Activated CD4-positive, alpha-beta T cell treated with anti-CD3 and anti-CD28 coated beads, Interleukin-10, Interleukin-2, amounts not matched to agents 100 ng/mL and 50 ng/mL, durations not matched to agents 16 hours and 8 hours (primary cell): ENCODE results near the gene B3GNT5.
"Not testable (repeated sequence)": the region's sequence is repeated elsewhere in the genome, so short reads cannot be mapped to it uniquely, and the experiment has no call there.

Source experiments
- DNase-seq: peaks from one replicate; pipeline ENCODE4 v3.0.0-alpha.2; 2020

B3GNT5 gene

GRCh38 chr3:183252973-183253527 lies at the start of gene B3GNT5:
Gene B3GNT5 (plus strand): TSS chr3:183253253. CDS start chr3:183269799, 16,546 bp downstream.
- DNase-seq: peak; percentile 23

GRCh38 chr3:183203670-183204069 lies 49.4 kb upstream of the B3GNT5 start:
- no peak for DNase-seq

GRCh38 chr3:183208260-183208659 lies 44.8 kb upstream of the B3GNT5 start:
- DNase-seq: no peak

- DNase-seq: no peak
Observed at GRCh38 chr3:183208800-183209199, 44.3 kb upstream of the B3GNT5 start.

- no peak for DNase-seq
Observed at GRCh38 chr3:183210341-183210740, 42.7 kb upstream of the B3GNT5 start.

- no peak for DNase-seq
Observed at GRCh38 chr3:183210862-183211341, 42.2 kb upstream of the B3GNT5 start.

GRCh38 chr3:183211352-183211751 lies 41.7 kb upstream of the B3GNT5 start:
- DNase-seq: no peak

GRCh38 chr3:183212096-183212495 lies 41.0 kb upstream of the B3GNT5 start:
- no peak for DNase-seq

- no peak for DNase-seq
Observed at GRCh38 chr3:183212565-183212964, 40.5 kb upstream of the B3GNT5 start.

GRCh38 chr3:183213415-183214276 lies 39.4 kb upstream of the B3GNT5 start:
- DNase-seq: no peak

- DNase-seq: no peak
Observed at GRCh38 chr3:183214277-183214612, 38.8 kb upstream of the B3GNT5 start.

- no peak for DNase-seq
Observed at GRCh38 chr3:183215591-183216202, 37.4 kb upstream of the B3GNT5 start.

GRCh38 chr3:183217548-183218332 lies 35.3 kb upstream of the B3GNT5 start:
- DNase-seq: no peak

- no peak for DNase-seq
Observed at GRCh38 chr3:183218826-183219225, 34.2 kb upstream of the B3GNT5 start.

- no peak for DNase-seq
Observed at GRCh38 chr3:183220828-183221227, 32.2 kb upstream of the B3GNT5 start.

GRCh38 chr3:183222631-183223235 lies 30.3 kb upstream of the B3GNT5 start:
- DNase-seq: no peak

- DNase-seq: peak; percentile 70
Observed at GRCh38 chr3:183224180-183224970, 28.7 kb upstream of the B3GNT5 start.

- DNase-seq: no peak
Observed at GRCh38 chr3:183226333-183226890, 26.6 kb upstream of the B3GNT5 start.

GRCh38 chr3:183227586-183227985 lies 25.5 kb upstream of the B3GNT5 start:
- DNase-seq: no peak

- no peak for DNase-seq
Observed at GRCh38 chr3:183229178-183229577, 23.9 kb upstream of the B3GNT5 start.

GRCh38 chr3:183230251-183230650 lies 22.8 kb upstream of the B3GNT5 start:
- not testable (repeated sequence) for DNase-seq

- DNase-seq: no peak
Observed at GRCh38 chr3:183230826-183231225, 22.2 kb upstream of the B3GNT5 start.
